Activated naive CD8-positive, alpha-beta T cell treated with anti-CD3 and anti-CD28 coated beads, Interleukin-2, amount 10 ng/mL, durations not matched to agents 7 days and 5 days (primary cell): Measurements from ENCODE around the gene BAZ2B. TPM values are rescaled to one million over a fixed set of nuclear protein-coding genes. Genes with fewer than 3 reads are reported as not detected.
A peak's percentile ranks its signal among the peaks of the same experiment; 100 is the strongest.

Experiments
- ATAC-seq: fragments of 150-1000 bp; cut with Tn5 transposase; one replicate; pipeline ENCODE4 v1.10.0; 2021; ENCODE audit warnings: low read depth, moderate library complexity
- POLR2A ChIA-PET: fragments of 350-600 bp; sonication (Branson Sonifier 250); formaldehyde crosslinking; loops from one replicate; lab custom pipeline; 2021; ENCODE audit warnings: antibody characterized with exemption; lab: Charles Lee
- DNase-seq: peaks from one replicate; pipeline ENCODE4 v3.0.0; 2021
- H3K27ac Mint-ChIP-seq: one replicate; pipeline ENCODE4 v1.8.0; 2022; ENCODE audit warnings: mild to moderate bottlenecking, mixed read lengths
- H3K27me3 Mint-ChIP-seq: one replicate; pipeline ENCODE4 v1.8.0; 2022; ENCODE audit warnings: mild to moderate bottlenecking, moderate library complexity, mixed read lengths
- H3K36me3 Mint-ChIP-seq: one replicate; pipeline ENCODE4 v1.8.0; 2021; ENCODE audit warnings: mild to moderate bottlenecking, mixed read lengths
- H3K4me1 Mint-ChIP-seq: one replicate; pipeline ENCODE4 v1.8.0; 2021; ENCODE audit warnings: mixed read lengths
- H3K4me3 Mint-ChIP-seq: one replicate; pipeline ENCODE4 v1.8.0; 2022; ENCODE audit warnings: mild to moderate bottlenecking, moderate library complexity, mixed read lengths
- H3K9me3 Mint-ChIP-seq: one replicate; pipeline ENCODE4 v1.8.0; 2021; ENCODE audit warnings: mixed read lengths
- total RNA-seq, 2 experiments: library from RNA; stranded (reverse); gene quantifications; one replicate each; pipeline ENCODE4 v1.2.3, GENCODE V29; 2021

Gene BAZ2B
- total RNA-seq, 2 experiments from 2014 or later, result 27.7 to 31.9 TPM

DNA sequence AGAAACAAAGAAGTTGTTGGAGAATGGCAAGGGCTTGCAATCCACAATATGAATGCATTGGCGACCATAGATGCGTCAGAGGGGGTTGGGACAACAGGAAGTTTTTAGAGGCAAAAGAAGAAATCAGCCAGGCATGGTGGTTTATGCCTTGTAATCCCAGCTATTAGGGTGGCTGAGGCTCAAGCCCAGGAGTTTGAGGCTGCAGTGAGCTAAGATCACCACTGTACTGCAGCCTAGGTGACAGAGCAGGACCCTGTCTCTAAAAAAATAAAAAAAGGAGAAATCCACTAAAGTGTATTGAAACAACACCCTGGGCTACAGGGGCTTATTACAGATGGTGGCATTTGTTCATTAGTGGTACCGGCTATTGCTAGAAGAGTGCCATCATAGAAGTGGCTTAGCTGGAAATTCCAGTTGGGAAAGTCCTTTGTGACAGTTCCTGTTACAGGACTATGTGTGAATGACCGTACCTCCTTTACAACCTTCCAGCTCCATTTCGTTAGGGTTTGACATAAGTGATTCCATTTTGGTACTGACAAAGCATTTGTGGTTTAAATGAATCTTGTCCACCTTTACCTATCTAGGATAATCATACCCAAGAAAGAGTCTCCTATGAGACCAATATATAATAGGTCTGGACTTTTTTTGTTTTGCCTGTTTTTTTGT lies 319.2 kb downstream of the BAZ2B start:
- H3K4me3 Mint-ChIP-seq, result no peak overlapping the region
- POLR2A ChIA-PET, result no interaction called here
- H3K36me3 Mint-ChIP-seq, result no peaks in the 10 kb centered on the region
- H3K9me3 Mint-ChIP-seq, result peaks cover 3% of the 10 kb centered on the region
- no peak for DNase-seq
- no peaks in the 10 kb centered on the region for H3K4me1 Mint-ChIP-seq
- ATAC-seq, result no peak
- no peaks in the 10 kb centered on the region for H3K27me3 Mint-ChIP-seq
- H3K27ac Mint-ChIP-seq, result no peak overlapping the region

DNA sequence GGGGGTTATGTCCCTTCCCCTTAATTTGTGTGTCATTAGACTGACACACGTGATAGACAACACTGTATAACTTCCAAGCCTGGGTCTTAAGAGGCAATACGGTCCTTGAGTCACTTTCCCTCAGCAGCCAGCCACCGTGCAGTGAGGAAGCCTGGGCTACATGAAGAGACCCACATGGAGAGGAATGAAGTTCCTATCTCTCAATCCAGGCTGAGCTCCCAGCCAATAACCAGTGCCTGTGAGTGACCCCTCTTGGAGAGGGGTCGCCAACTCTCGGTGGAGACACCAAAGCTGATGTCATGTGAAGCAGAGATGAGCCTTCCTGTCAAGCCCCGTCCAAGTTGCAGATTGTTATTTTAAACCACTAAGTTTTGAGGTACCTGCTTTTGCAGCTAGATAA lies 324.2 kb downstream of the BAZ2B start:
- POLR2A ChIA-PET, result no interaction called here
- Mint-ChIP-seq H3K36me3 (no peaks in the 10 kb centered on the region), H3K27me3 (no peaks in the 10 kb centered on the region), H3K4me3 (no peak overlapping the region), H3K9me3 (no peaks in the 10 kb centered on the region), H3K4me1 (peaks cover 12% of the 10 kb centered on the region), H3K27ac (no peak overlapping the region)
- ATAC-seq (no peak), DNase-seq (no peak)

DNA sequence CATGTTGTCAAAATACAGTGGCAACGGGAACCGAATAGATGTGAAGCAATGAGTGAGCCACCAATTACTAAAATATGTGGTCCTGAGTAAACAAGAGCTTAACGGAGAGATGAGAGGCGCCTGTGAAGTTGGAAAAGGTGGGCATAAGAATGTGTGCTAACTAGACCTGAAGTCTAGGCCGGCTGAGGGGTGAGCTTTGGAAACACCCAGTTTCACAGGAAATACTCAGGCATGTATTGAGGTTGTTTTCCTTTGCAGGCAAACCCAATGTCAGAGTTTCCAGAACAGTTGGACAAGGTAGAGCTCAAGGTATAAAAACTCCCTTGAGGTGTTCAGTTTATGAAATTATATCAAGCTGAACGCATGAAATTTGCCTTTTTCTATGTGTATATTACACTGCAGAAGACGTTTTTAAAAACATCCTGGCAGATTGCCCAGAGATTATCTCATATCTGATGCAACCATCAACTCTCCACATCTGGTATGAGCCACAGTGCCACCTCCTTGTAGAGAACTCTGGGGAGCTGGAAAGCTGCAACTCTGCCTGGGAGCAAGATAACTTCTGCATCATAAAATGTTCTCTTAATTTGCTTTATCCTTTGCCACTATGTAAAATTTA lies 325.9 kb downstream of the BAZ2B start:
- DNase-seq, result no peak
- no peak for ATAC-seq
- H3K4me1 Mint-ChIP-seq, result peaks cover 12% of the 10 kb centered on the region
- no peaks in the 10 kb centered on the region for H3K27me3 Mint-ChIP-seq
- H3K4me3 Mint-ChIP-seq, result peak overlapping the region; percentile 42
- H3K9me3 Mint-ChIP-seq, result no peaks in the 10 kb centered on the region
- POLR2A ChIA-PET, result no interaction called here
- H3K27ac Mint-ChIP-seq, result peak overlapping the region; percentile 76
- H3K36me3 Mint-ChIP-seq, result no peaks in the 10 kb centered on the region

DNA sequence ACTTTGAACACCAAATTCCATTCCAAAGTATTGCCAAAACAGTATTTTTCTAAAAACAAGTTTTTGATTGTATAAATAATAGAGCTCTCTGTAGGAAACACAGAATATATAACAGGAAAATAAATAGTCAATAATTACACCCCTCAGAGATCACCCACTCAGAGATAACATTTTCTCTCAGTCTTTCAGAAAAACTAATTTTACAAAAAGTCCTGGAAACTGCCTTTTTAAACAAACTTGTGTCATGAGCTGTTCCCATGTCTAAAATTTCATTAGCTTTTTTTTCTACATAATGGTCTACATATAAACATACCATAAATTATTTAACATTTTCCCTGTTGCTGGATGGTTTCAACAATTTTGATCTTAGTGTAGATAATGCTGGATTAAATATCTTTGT lies 328.6 kb downstream of the BAZ2B start:
- DNase-seq (no peak), ATAC-seq (no peak)
- Mint-ChIP-seq H3K4me1 (peaks cover 14% of the 10 kb centered on the region), H3K27ac (no peak overlapping the region), H3K4me3 (peak overlapping the region; percentile 83), H3K27me3 (no peaks in the 10 kb centered on the region), H3K9me3 (no peaks in the 10 kb centered on the region), H3K36me3 (no peaks in the 10 kb centered on the region)
- POLR2A ChIA-PET, result interaction anchor here (3.0 kb wide), 1 partner anchor 424 kb away, joined by 20 read pairs; the partner anchor contains the start of gene MARCHF7

DNA sequence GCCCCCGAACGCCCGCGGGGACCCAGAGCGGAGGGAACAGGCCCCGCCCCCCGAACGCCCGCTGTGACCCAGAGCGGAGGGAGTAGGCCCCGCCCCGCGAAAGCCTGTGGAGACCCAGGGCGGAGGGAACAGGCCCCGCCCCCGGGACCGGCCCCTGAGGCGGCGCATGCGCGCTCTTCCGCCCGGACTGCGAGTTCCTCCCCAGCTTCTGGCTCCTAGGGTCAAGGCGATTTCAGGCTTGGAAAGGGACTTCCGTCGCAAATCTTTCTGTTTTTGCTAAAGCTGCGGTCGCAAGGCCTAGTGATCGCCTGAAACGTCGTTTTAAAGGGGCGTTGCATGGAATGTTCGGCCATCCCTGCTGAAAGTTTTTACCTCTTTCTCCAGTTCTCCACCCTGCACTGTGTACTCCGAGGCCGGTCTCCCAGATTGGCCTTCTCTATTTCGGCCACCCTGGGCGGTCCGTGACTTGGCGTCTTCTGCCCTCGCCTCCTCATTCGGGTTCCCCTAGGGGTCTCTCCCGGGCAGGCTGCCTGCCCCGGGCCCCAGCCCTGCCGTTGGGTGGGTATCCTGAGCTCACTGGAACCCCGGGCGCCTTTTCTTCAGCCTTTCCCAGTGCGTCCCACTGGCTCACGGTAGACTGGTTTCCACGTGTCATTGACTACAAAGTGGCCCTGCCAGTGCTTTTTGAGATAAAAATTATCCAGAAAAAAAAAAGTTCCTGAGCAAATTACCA lies 329.5 kb downstream of the BAZ2B start:
- Mint-ChIP-seq H3K9me3 (no peaks in the 10 kb centered on the region), H3K27me3 (no peaks in the 10 kb centered on the region), H3K27ac (peak overlapping the region; percentile 81), H3K4me1 (peaks cover 14% of the 10 kb centered on the region), H3K36me3 (no peaks in the 10 kb centered on the region), H3K4me3 (peak overlapping the region; percentile 83)
- peak; percentile 97 for ATAC-seq
- DNase-seq, result peak; percentile 98
- POLR2A ChIA-PET, result interaction anchor here (3.0 kb wide), 1 partner anchor 425 kb away, joined by 20 read pairs; the partner anchor contains the start of gene MARCHF7

DNA sequence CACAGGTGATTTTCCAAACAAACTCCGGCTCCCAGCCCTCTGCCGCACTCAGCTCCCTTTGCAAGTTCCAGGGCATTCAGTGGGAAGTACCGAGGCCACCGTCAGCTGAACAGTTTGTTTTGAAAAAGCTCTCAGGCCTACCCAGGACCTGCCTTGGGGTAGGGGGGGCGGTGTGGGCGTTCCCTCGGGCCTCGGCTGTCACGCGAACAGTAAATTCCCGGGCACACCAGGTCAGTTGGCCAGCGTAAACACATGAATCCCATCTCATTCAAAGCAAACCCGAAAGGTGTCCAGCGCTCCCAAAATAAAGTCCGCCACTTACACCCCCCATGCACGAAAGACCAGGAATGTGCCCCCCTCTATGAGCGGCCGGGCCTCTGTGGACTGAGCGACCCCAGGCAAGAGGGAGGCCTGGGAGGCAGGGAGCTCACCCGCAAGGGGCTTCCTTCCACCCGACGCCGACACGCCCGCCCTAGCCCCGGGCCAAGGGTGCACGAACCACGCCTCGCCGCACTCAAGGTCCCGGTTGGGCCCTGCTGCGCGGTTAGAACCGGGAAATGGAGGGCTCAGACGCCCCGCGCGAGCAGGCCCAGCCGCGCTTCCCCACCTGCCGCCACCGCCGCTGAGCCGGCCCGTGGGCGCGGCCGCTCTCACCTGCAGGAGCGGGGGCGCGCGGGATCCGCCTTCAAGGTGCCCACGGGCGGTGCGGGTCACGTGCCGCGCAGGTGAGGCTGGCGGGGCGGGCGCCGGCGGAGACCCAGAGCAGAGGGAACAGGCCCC lies 330.2 kb downstream of the BAZ2B start, which contains the start of gene WDSUB1:
Gene WDSUB1, minus strand, starts transcription at position 775 of the 780 bp plus-strand sequence. CDS start 3,634 bp downstream, outside the sequence.
- Mint-ChIP-seq H3K4me3 (peak within 1 kb of the TSS; percentile 83), H3K9me3 (no peaks in the 10 kb centered on the region), H3K27ac (peak within 1 kb of the TSS; percentile 81), H3K27me3 (no peaks in the 10 kb centered on the region), H3K36me3 (no peaks in the 10 kb centered on the region), H3K4me1 (peaks cover 14% of the 10 kb centered on the region)
- no peak for ATAC-seq
- DNase-seq, result no peak
- POLR2A ChIA-PET, result interaction anchor here (3.0 kb wide), 1 partner anchor 426 kb away, joined by 20 read pairs; the partner anchor contains the start of gene MARCHF7

DNA sequence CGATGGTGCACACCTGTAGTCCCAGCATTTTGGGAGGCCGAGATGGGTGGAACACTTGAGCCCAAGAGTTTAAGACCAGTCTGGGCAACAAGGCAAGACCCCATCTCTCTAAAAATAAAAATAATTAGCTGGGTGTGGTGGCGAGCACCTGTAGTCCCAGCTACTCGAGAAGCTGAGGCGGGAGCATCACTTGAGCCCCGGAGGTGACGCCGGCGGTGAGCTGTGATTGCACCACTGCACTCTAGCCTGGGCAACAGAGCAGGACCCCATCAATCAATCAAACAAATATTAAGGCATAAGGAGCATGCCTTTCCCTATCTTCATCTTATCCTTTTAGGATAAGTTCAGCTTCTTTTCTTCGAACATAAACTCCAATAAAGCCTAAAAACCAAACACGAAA lies 330.9 kb downstream of the BAZ2B start:
- H3K4me1 Mint-ChIP-seq, result peaks cover 9% of the 10 kb centered on the region
- DNase-seq, result no peak
- no peaks in the 10 kb centered on the region for H3K9me3 Mint-ChIP-seq
- ATAC-seq, result no peak
- H3K36me3 Mint-ChIP-seq, result no peaks in the 10 kb centered on the region
- POLR2A ChIA-PET, result interaction anchor here (3.0 kb wide), 1 partner anchor 426 kb away, joined by 20 read pairs; the partner anchor contains the start of gene MARCHF7
- peak overlapping the region; percentile 81 for H3K4me3 Mint-ChIP-seq
- no peak overlapping the region for H3K27ac Mint-ChIP-seq
- H3K27me3 Mint-ChIP-seq, result no peaks in the 10 kb centered on the region

DNA sequence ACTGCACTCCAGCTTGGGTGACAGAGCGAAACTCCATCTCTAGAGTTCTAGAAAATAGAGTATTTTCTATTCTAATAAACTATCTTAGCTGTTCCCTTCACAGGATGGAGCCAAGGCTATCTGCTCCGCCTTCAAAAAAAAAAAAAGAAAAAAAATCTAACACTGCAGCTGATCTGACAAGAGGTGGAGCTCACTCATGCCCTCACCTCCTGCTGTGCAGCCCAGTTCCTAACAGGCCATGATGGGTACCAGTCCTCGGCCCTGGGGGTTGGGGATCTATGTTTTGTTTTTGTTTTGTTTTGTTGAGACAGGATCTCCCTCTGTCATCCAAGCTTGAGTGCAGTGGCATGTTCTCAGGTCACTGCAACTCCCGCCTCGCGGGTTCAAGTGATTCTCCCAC lies 332.8 kb downstream of the BAZ2B start:
- Mint-ChIP-seq H3K27me3 (no peaks in the 10 kb centered on the region), H3K9me3 (no peaks in the 10 kb centered on the region), H3K36me3 (peaks cover 4% of the 10 kb centered on the region), H3K4me1 (peaks cover 4% of the 10 kb centered on the region), H3K4me3 (no peak overlapping the region), H3K27ac (no peak overlapping the region)
- ATAC-seq, result no peak
- POLR2A ChIA-PET, result interaction anchor here (0.6 kb wide), 1 partner anchor 332 kb away, joined by 3 read pairs; no protein-coding TSS in a partner anchor
- DNase-seq, result no peak

DNA sequence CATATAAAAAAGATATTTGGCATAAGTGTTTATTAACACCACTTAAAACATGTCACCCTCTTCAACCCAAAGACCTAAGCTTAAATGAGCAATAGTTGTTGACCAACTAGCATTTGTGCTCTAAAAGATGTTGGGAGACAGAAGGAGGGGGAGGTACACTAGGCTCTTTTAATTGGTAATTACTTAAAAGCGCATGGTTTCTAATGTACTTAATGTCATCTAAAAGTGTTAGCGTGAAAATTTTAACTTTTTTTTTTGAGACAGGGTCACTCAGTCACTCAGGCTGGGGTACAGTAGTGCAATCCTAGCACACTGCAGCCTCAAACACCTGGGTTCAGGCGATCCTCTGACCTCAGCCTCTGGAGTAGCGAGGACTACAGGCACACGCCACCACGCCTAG lies 335.3 kb downstream of the BAZ2B start:
- Mint-ChIP-seq H3K27me3 (no peaks in the 10 kb centered on the region), H3K36me3 (peaks cover 6% of the 10 kb centered on the region), H3K27ac (no peak overlapping the region), H3K9me3 (no peaks in the 10 kb centered on the region), H3K4me1 (peaks cover 2% of the 10 kb centered on the region), H3K4me3 (no peak overlapping the region)
- POLR2A ChIA-PET, result no interaction called here
- DNase-seq, result no peak
- ATAC-seq, result no peak

DNA sequence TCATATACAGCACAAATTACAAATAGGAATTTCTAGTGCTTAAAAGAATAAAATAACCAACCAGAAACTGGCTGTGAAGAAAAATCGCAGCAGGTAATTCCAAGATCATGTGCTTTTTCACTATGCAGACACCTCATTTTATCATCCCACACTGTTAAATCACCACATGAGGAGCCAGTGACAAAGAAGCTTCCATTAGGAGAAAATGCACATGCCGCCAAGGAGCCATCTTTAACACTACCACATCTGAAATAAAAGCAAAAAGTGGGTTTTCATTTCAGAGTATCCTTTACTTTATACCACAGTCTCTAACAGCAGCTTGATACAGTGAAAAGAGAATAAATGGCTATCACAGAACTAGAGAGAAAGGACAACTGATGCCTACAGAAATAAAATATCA lies 336.6 kb downstream of the BAZ2B start:
- Mint-ChIP-seq H3K27ac (no peak overlapping the region), H3K27me3 (no peaks in the 10 kb centered on the region), H3K4me1 (peaks cover under 1% of the 10 kb centered on the region), H3K9me3 (no peaks in the 10 kb centered on the region), H3K4me3 (no peak overlapping the region), H3K36me3 (peaks cover 6% of the 10 kb centered on the region)
- ATAC-seq, result no peak
- no peak for DNase-seq
- POLR2A ChIA-PET, result no interaction called here

DNA sequence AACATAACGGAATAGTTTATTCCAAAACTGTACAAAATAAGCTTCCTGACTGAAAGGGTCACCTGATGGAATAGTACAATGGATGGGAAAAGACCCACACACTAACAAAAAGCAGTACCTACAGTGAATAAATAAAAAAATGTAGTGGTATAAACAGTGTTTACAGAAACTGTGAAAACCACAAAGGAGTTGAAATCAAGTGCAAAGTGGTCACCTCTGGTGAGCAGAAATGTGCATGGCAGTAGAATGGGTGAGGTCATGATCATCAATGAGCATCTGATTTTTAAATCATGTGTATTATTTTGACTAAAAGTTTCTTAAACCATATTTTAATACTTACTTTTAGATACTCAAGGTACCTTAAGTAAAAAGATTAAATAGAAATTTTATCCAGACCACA lies 341.2 kb downstream of the BAZ2B start:
- no peaks in the 10 kb centered on the region for H3K27me3 Mint-ChIP-seq
- POLR2A ChIA-PET, result no interaction called here
- DNase-seq, result no peak
- H3K4me3 Mint-ChIP-seq, result no peak overlapping the region
- ATAC-seq, result no peak
- H3K36me3 Mint-ChIP-seq, result peaks cover 20% of the 10 kb centered on the region
- no peaks in the 10 kb centered on the region for H3K4me1 Mint-ChIP-seq
- H3K27ac Mint-ChIP-seq, result no peak overlapping the region
- no peaks in the 10 kb centered on the region for H3K9me3 Mint-ChIP-seq

DNA sequence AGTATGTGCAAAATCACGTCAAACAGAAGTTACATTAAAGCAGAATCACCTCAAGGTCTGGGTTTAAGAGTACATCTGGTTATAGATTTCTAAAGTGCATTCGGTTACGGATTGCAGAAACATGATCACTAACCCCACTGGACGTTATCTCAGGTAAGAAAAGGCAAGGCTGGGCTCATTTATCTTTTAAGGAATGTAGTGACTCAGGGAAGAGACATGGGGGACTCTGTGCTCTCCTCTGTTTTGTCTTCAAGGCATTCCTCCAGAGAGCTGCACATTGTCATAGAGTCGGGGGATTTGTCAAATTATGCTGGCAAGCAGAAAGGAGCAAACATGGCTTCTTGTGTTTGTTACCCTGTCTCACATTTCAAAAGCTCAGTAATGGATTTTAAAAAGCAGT lies 344.2 kb downstream of the BAZ2B start:
- Mint-ChIP-seq H3K4me3 (no peak overlapping the region), H3K27ac (no peak overlapping the region), H3K4me1 (no peaks in the 10 kb centered on the region), H3K27me3 (no peaks in the 10 kb centered on the region), H3K9me3 (no peaks in the 10 kb centered on the region), H3K36me3 (peaks cover 20% of the 10 kb centered on the region)
- POLR2A ChIA-PET, result no interaction called here
- no peak for ATAC-seq
- DNase-seq, result no peak
